Measurements from ENCODE around the gene KCNH8.

The KCNH8 gene

GRCh38 chr3:19540464-19540863 lies 392.2 kb downstream of the KCNH8 start:
- no peak for DNase-seq (ENCODE audit: low read depth)
- no peak for TF ChIP-seq CTCF (conservative IDR thresholded peaks at IDR 0.05; ENCODE audit: control insufficient read depth, insufficient read depth, low read depth, low read length)
- H3K4me3 ChIP-seq (ENCODE audit: control insufficient read depth, low read depth, low read length), result no peak overlapping the region

GRCh38 chr3:19541284-19541683 lies 393.0 kb downstream of the KCNH8 start:
- no peak overlapping the region for H3K4me3 ChIP-seq (ENCODE audit: control insufficient read depth, low read depth, low read length)
- DNase-seq (ENCODE audit: low read depth), result no peak
- TF ChIP-seq CTCF (conservative IDR thresholded peaks at IDR 0.05; ENCODE audit: control insufficient read depth, insufficient read depth, low read depth, low read length), result no peak

GRCh38 chr3:19543212-19543841 lies 395.0 kb downstream of the KCNH8 start:
- TF ChIP-seq CTCF (conservative IDR thresholded peaks at IDR 0.05; ENCODE audit: control insufficient read depth, insufficient read depth, low read depth, low read length), result no peak
- no peak for DNase-seq (ENCODE audit: low read depth)
- H3K4me3 ChIP-seq (ENCODE audit: control insufficient read depth, low read depth, low read length), result no peak overlapping the region

- H3K4me3 ChIP-seq (ENCODE audit: control insufficient read depth, low read depth, low read length), result no peak overlapping the region
- TF ChIP-seq CTCF (conservative IDR thresholded peaks at IDR 0.05; ENCODE audit: control insufficient read depth, insufficient read depth, low read depth, low read length), result no peak
- DNase-seq (ENCODE audit: low read depth), result no peak
Observed at GRCh38 chr3:19547665-19548464, 399.6 kb downstream of the KCNH8 start.

GRCh38 chr3:19559724-19560442 lies 411.6 kb downstream of the KCNH8 start:
- TF ChIP-seq CTCF (conservative IDR thresholded peaks at IDR 0.05; ENCODE audit: control insufficient read depth, insufficient read depth, low read depth, low read length), result no peak
- no peak overlapping the region for H3K4me3 ChIP-seq (ENCODE audit: control insufficient read depth, low read depth, low read length)
- DNase-seq (ENCODE audit: low read depth), result no peak

- DNase-seq (ENCODE audit: low read depth), result no peak
- no peak overlapping the region for H3K4me3 ChIP-seq (ENCODE audit: control insufficient read depth, low read depth, low read length)
- no peak for TF ChIP-seq CTCF (conservative IDR thresholded peaks at IDR 0.05; ENCODE audit: control insufficient read depth, insufficient read depth, low read depth, low read length)
Observed at GRCh38 chr3:19573644-19574043, 425.3 kb downstream of the KCNH8 start.

Measured in fibroblast of mammary gland (primary cell).